GM12864 (cell line): ENCODE data around the gene SLC10A1.

Experiments
- DNase-seq: peaks from one replicate; pipeline ENCODE4 v3.0.0-alpha.2; 2011; ENCODE audit warnings: low read depth
- H3K4me3 ChIP-seq: 2 replicates; pipeline ENCODE4 v1.5.1; 2011; ENCODE audit warnings: mild to moderate bottlenecking, low read depth, low read length, control low read depth
- CTCF ChIP-seq: IDR thresholded peaks from 2 replicates; pipeline ENCODE4 v1.5.1; 2011; ENCODE audit warnings: low read depth, mild to moderate bottlenecking, moderate library complexity, low read length, control low read depth, inconsistent platforms; ENCODE audit errors: missing control alignments

The SLC10A1 gene

DNA sequence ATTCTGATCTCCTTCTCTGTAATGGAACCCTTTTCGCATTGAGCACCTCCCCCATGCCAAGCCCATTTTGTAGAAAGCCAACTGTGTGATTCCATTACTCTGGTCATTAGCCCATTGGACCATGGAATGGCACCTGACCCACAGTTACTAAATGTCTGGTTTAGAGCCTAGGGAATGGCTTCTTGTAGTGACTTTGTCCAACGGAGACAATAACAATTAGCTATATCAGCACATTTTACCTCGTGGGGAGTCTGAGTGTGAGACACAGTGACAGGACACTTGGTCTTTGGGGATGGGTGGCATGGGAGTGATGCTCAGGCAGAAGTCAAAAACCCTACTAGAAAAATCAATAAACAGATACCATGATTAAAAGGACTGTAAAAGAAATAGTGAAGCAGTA is 10.4 kb downstream of the SLC10A1 start:
- DNase-seq, result no peak
- no peak for TF ChIP-seq CTCF
- H3K4me3 ChIP-seq, result no peak overlapping the region

DNA sequence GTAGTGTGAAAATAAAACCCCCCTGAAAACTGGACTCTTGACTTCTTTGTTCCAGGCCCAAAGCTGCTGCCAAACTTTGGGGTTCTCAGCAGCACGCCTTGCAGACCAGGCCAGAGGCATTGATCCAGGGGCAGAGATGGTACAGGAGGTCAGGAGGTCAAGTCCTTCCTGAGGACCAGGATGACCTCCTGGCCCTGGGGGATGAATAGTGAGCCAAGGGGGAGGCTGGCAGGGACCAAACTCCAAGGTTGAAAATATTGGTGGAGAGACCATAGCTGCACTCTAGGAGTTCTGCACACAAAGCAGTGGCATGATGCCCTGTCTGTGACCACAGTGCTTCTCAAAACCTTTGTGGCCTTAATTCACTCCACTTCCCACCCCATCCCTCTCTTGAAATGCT is 12.1 kb downstream of the SLC10A1 start:
- no peak for TF ChIP-seq CTCF
- H3K4me3 ChIP-seq, result no peak overlapping the region
- no peak for DNase-seq

- TF ChIP-seq CTCF, result no peak
- no peak for DNase-seq
Observed at GRCh38 chr14:69780952-69781351, 16.1 kb downstream of the SLC10A1 start.

DNA sequence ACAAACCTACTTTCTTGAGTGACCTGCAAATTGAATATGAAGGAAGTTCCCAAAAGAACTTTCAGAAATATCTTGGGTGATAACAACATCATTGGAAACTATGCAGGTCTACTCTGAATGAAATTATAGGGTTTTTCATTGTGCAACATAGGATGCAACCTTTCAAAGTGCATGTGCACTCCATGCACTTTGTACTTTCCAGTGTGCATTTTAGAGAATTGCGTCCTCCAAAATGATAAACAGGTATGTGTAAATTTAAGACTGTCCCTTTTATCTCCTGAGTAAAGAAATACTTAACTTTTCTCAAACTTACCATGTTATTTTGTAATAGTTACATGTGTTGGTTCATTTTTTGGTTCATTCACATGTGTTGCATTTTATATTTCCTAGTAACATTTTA is 16.9 kb downstream of the SLC10A1 start:
- TF ChIP-seq CTCF, result no peak
- DNase-seq, result no peak
- no peak overlapping the region for H3K4me3 ChIP-seq

More at GRCh38 chr14:69780952-69781351, 16.1 kb downstream of the SLC10A1 start:
- no peak overlapping the region for H3K4me3 ChIP-seq

- no peak for DNase-seq
- H3K4me3 ChIP-seq, result no peak overlapping the region
- TF ChIP-seq CTCF, result no peak
Observed at GRCh38 chr14:69779088-69779487, 18.0 kb downstream of the SLC10A1 start.

DNA sequence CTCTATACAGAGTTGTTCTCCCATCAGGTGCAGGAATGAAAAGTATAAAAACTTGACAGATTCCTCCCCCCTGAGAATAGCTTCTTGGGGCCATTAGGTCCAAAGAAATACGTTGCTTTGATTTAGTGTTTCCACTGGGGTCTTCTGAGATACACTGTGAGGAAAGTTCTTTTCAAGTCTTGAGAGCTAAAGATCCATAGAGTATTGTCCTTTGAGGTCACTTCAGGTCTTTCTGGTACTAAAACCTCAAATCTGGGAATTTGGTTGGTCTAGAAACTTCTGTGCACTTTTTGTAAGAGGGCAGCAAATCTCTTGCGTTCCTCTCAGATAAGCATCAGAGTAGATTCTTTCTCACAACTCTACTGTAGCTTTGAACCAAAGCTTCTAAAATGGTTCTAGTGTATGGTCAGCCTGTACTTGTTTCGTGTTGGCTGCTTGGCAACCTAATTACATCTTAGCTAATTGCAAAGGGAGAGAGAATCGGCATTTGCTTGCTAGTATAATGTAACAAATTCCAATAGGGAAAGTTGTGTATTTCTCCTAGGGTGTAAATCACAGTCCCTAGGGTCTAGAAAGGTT is 20.1 kb downstream of the SLC10A1 start:
- no peak overlapping the region for H3K4me3 ChIP-seq
- DNase-seq, result no peak
- TF ChIP-seq CTCF, result no peak

- no peak for DNase-seq
- H3K4me3 ChIP-seq, result no peak overlapping the region
- TF ChIP-seq CTCF, result no peak
Observed at GRCh38 chr14:69775012-69775411, 22.0 kb downstream of the SLC10A1 start.
